SKM-1 treated with dmso at 0.1 percent for 144 hours (cell line): ENCODE measurements around the gene TNFRSF6B.
A peak's percentile ranks its signal among the peaks of the same experiment; 100 is the strongest.

Experiments
- DNase-seq: peaks from one replicate; lab custom pipeline; 2025; ENCODE audit not compliant: unreplicated experiment; lab: John Stamatoyannopoulos, UW

TNFRSF6B gene

DNA sequence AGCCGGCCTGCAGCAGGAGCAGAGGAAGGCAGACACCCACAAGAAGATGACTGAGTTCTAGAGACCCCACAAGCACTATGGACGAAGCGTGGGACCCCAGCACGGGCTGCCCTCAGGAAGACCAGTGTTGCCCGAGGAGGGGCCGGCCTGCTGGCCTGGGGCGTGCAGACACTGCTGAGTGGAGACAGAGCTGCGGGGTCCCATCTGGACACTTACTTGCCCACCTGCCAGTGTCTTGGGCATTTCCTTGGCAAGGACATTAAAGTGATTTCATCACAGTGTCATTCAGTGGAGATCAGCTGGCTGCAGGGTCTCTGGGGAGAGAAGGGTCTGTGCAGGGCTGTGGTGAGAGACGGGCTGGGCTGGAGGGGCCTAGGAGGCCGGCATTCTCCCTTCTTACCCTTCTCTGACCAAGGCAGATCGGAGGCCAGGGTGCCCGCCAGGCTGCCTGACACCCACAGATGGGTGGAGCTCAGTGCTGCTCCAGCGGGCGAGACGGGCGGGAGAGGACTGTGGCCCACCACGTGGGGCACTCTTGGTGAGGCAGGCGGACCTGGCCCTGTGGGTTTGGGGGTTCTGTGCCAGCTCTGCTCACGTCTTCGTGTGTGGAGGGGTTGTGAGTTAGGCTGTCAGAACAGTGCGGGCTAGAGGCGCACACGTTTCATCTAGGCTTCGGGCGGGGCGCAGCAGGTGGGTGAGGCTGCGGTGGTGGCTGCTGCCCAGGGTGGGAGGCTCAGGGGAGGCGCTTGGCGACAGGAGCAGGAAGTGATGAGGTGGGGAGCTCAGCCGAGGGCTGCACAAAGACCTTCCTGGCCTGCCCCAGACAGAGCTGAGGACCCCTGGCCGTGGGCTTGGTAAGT lies 39.6 kb downstream of the TNFRSF6B start, which contains the start of gene LIME1:
LIME1 (plus strand) TSS at position 806 of the 860 bp plus-strand sequence. CDS start 886 bp downstream, outside the sequence.
- DNase-seq, result no peak

DNA sequence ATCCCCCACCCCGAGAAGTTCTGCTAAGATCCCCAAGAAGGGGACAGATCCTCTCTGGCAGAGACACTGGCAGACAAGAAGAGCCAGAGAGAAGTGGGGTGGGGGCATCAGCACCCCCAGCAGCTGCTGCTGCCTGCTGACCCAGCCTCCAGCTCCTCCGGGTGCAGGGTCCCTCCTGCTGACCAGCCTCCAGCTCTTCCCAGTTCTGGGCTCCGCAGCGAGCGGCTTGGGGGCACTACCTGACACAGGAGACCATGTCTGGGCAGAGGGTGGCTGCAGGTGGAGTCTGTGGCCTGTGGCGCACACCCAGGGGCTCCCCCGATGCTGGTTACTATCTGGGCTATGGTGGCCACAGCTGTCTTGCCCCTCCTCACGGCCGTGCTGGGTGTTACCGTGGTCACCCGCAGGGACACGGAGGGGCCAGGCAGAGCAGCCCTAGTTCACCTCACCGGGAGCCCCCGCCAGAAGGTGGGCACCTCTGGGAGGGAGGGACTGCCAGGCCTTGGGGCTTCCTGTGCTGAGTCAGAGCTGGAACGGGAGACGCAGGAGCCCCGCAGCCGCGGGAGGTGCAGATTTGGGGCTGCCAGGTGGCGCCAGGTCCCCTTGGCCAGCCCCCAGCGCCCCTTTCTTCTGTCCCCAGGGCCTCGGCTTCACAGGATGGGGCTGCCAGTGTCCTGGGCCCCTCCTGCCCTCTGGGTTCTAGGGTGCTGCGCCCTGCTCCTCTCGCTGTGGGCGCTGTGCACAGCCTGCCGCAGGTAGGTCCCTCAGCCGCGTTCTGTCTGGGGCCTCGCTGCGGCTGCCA lies 40.6 kb downstream of the TNFRSF6B start:
- DNase-seq, result no peak

DNA sequence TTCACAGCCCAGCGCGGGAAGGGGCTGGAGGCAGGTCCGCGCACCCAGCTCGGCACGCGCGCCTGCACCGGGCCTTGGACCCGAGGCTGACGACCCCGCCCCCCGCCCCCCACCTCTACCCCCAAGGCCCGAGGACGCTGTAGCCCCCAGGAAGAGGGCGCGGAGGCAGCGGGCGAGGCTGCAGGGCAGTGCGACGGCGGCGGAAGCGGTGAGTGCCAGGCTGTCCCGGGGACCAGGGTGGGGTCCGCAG lies 41.2 kb downstream of the TNFRSF6B start:
- DNase-seq, result no peak

- no peak for DNase-seq
Observed at GRCh38 chr20:63737945-63738686, 41.7 kb downstream of the TNFRSF6B start.

DNA sequence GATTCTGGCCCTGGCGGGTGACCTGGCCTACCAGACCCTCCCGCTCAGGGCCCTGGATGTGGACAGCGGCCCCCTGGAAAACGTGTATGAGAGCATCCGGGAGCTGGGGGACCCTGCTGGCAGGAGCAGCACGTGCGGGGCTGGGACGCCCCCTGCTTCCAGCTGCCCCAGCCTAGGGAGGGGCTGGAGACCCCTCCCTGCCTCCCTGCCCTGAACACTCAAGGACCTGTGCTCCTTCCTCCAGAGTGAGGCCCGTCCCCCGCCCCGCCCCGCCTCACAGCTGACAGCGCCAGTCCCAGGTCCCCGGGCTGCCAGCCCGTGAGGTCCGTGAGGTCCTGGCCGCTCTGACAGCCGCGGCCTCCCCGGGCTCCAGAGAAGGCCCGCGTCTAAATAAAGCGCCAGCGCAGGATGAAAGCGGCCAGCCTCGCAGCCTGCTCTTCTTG lies 42.3 kb downstream of the TNFRSF6B start:
- DNase-seq, result no peak

DNA sequence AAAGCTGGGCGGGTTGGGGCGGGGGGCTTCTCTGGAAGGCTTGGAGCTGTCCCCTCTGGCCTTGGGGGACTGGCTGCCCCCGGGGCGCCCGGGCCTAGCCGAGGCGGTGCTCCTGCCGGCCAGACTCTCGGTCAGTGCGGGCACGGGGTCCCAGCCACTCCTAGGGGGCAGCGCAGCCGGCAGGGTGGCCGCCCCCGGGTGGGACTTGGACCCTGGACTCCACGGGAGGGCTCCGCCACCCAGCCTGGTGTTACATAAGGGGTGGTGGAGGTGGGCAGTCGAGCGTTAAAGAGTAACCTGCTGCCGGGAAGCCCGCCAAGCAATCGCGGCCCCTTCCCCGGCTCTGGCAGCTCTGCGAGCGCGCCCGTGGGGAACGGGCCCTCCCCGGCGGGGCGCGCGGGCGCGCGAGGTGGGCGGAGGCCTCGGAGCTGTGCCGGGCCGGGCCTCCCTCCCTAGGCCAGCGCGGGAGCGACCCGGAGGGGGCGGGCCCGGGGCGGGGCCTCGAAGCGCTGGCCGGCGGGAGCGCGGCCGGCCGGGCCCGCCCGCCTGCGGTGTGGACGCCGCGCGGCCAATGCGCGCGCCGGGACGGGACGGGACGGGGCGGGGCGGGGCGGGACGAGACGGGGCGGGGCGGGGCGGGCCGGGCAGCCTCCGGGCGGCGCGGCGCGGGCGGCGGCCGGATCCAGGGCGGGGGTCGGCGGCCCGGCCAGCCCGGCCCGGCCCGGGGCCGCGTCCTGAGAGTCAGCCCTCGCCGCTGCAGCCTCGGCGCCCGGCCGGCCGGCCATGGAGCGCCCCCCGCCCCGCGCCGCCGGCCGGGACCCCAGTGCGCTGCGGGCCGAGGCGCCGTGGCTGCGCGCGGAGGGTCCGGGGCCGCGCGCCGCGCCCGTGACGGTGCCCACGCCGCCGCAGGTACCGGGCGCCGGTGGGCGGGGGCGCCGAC lies 42.9 kb downstream of the TNFRSF6B start, which contains the start of gene SLC2A4RG:
SLC2A4RG (plus strand) TSS at position 647 of the 940 bp plus-strand sequence; CDS start at position 784, 137 bp downstream.
- peak; percentile 45 for DNase-seq

GRCh38 chr20:63740070-63740626 lies 43.7 kb downstream of the TNFRSF6B start:
- no peak for DNase-seq

GRCh38 chr20:63740627-63741353 lies 44.3 kb downstream of the TNFRSF6B start:
- peak; percentile 67 for DNase-seq

DNA sequence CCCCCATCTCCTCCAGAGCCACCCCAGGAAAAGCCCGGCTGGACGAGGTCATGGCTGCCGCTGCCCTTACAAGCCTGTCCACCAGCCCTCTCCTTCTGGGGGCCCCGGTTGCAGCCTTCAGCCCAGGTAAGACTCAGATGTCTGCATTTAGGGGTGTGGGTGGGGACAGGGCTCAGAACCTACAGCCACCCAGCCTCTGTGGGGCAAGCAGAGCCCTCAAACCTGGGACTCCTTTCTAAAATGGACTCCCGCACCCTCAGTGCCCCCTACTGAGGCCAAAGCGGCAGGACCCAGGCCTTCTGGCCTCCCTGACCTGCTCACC lies 44.9 kb downstream of the TNFRSF6B start:
- DNase-seq, result no peak

- no peak for DNase-seq
Observed at GRCh38 chr20:63741676-63742380, 45.4 kb downstream of the TNFRSF6B start.

DNA sequence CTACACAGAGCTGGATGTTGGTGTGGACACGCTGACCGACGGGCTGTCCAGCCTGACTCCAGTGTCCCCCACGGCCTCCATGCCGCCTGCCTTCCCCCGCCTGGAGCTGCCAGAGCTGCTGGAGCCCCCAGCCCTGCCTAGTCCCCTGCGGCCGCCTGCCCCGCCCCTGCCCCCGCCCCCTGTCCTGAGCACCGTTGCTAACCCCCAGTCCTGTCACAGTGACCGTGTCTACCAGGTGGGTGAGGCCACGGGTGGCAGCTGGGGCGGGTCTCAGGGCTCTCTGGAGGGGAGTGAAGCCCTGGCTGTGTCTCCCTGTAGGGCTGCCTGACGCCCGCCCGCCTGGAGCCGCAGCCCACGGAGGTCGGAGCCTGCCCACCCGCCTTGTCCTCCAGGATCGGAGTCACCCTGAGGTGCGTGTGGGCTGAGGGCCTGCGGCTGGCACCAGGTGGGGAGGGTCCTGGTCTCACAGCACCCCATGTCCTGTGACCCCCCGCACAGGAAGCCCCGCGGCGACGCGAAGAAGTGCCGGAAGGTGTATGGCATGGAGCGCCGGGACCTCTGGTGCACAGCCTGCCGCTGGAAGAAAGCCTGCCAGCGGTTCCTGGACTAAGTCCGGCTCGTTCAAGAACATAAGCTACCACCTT lies 46.1 kb downstream of the TNFRSF6B start:
- no peak for DNase-seq

GRCh38 chr20:63743210-63743970 lies 46.9 kb downstream of the TNFRSF6B start:
- no peak for DNase-seq

- no peak for DNase-seq
Observed at GRCh38 chr20:63744158-63744557, 47.7 kb downstream of the TNFRSF6B start.

GRCh38 chr20:63744574-63745423 lies 48.3 kb downstream of the TNFRSF6B start:
- no peak for DNase-seq

DNA sequence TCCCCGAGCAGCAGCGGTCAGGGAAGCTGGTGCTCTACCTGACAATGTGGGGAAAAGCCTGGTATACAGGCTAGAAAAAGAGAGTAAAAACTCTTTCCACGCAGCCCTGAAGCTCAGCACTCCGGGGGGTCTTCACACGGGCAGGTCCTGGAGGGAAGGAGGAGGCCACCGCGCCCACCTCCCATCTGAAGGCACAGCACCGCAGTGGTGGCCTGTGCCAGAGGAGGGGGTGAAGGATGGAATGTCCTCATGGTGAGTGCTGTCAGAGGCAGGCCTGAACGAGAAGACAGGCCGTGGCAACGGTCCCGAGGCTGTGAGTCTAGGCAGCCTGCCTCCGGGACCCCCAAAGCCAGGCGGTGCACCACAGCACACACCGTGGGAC lies 49.0 kb downstream of the TNFRSF6B start:
- no peak for DNase-seq

GRCh38 chr20:63745961-63746731 lies 49.7 kb downstream of the TNFRSF6B start:
- no peak for DNase-seq
